Smooth muscle cell (in vitro differentiated cells): ENCODE measurements around the gene TEX29. TPM values are rescaled to one million over a fixed set of nuclear protein-coding genes. Genes with fewer than 3 reads are reported as not detected.

ENCODE experiments used
- DNase-seq: peaks from one replicate; lab custom pipeline; 2025; ENCODE audit not compliant: unreplicated experiment; lab: John Stamatoyannopoulos, UW
- H2AFZ ChIP-seq: fragments of 200-600 bp; sonication (generic); 2 replicates; pipeline ENCODE4 v1.6.0; 2016; ENCODE audit warnings: antibody characterized with exemption, low read depth, mild to moderate bottlenecking
- H3F3A ChIP-seq: fragments of 200-600 bp; sonication (generic); 2 replicates; pipeline ENCODE4 v1.6.0; 2017; ENCODE audit warnings: antibody characterized with exemption, low read depth
- H3K27ac ChIP-seq: fragments of 200-600 bp; sonication (generic); 2 replicates; pipeline ENCODE4 v1.5.1; 2016; ENCODE audit warnings: low read depth, mild to moderate bottlenecking
- H3K27me3 ChIP-seq: fragments of 200-600 bp; sonication (generic); 2 replicates; pipeline ENCODE4 v1.6.1; 2016; ENCODE audit warnings: low read depth, mild to moderate bottlenecking
- H3K36me3 ChIP-seq: fragments of 200-600 bp; sonication (generic); 2 replicates; pipeline ENCODE4 v1.5.1; 2016; ENCODE audit warnings: low read depth
- H3K4me1 ChIP-seq: fragments of 200-600 bp; sonication (generic); 2 replicates; pipeline ENCODE4 v1.5.1; 2016; ENCODE audit warnings: low read depth
- H3K4me2 ChIP-seq: fragments of 200-600 bp; sonication (generic); 2 replicates; pipeline ENCODE4 v1.6.0; 2016; ENCODE audit warnings: mild to moderate bottlenecking
- H3K4me3 ChIP-seq: fragments of 200-600 bp; sonication (generic); 2 replicates; pipeline ENCODE4 v1.5.1; 2016; ENCODE audit warnings: mild to moderate bottlenecking
- H3K79me2 ChIP-seq: fragments of 200-600 bp; sonication (generic); 2 replicates; pipeline ENCODE4 v1.6.0; 2016; ENCODE audit warnings: low read depth, mild to moderate bottlenecking
- H3K9ac ChIP-seq: fragments of 200-600 bp; sonication (generic); 2 replicates; pipeline ENCODE4 v1.6.0; 2016; ENCODE audit warnings: low read depth
- H3K9me3 ChIP-seq: fragments of 200-600 bp; sonication (generic); replicated peaks from 2 replicates; pipeline ENCODE4 v1.5.1; 2016; ENCODE audit warnings: low read depth
- H4K20me1 ChIP-seq: fragments of 200-600 bp; sonication (generic); 2 replicates; pipeline ENCODE4 v1.6.0; 2016; ENCODE audit warnings: low read depth
- CTCF ChIP-seq: fragments of 200-600 bp; sonication (generic); IDR thresholded peaks from 2 replicates; pipeline ENCODE4 v1.5.1; 2017; ENCODE audit warnings: borderline replicate concordance, mild to moderate bottlenecking, antibody characterized with exemption; ENCODE audit not compliant: insufficient read depth, poor library complexity, severe bottlenecking
- WGBS: methylation state at CpG from one replicate; pipeline ENCODE4 v1.1.7; 2016; ENCODE audit warnings: low lambda C conversion rate; 5-methylcytosine and 5-hydroxymethylcytosine counted together
- polyA plus RNA-seq: library from polyadenylated mRNA; unstranded; fragments of >200 nt; fragmentation: Nextera tagmentation; extraction: Ambion mirVana; gene quantifications from 2 replicates; pipeline ENCODE4 v1.2.1, GENCODE V29; 2016
- total RNA-seq: library from RNA; depleted of rRNA; stranded (reverse); fragments of >200 nt; gene quantifications from 2 replicates; pipeline ENCODE4 v1.2.3, GENCODE V29; 2014

The TEX29 gene
- total and polyA plus RNA-seq, 2 experiments from 2014 or later = 1.0 to 4.4 TPM

GRCh38 chr13:111370147-111370546 lies 49.7 kb downstream of the TEX29 start:
- no peaks in the 10 kb centered on the region for H3K79me2 ChIP-seq
- H3K36me3 ChIP-seq = no peaks in the 10 kb centered on the region
- no peak for TF ChIP-seq CTCF
- H3K4me1 ChIP-seq = no peaks in the 10 kb centered on the region
- H3K27ac ChIP-seq = no peak overlapping the region
- H3K4me3 ChIP-seq = no peak overlapping the region
- no peaks in the 10 kb centered on the region for H3K27me3 ChIP-seq
- no peak overlapping the region for H3K4me2 ChIP-seq
- no peaks in the 10 kb centered on the region for H4K20me1 ChIP-seq
- WGBS = 99% methylated on average over 5 of the region's 5 CpGs
- no peaks in the 10 kb centered on the region for H3K9me3 ChIP-seq
- H3F3A ChIP-seq = no peaks in the 10 kb centered on the region
- H3K9ac ChIP-seq = no peak overlapping the region
- DNase-seq = no peak
- no peak overlapping the region for H2AFZ ChIP-seq

GRCh38 chr13:111370570-111371535 lies 50.4 kb downstream of the TEX29 start:
- Histone ChIP-seq H4K20me1 (no peaks in the 10 kb centered on the region), H2AFZ (no peak overlapping the region), H3K4me1 (no peaks in the 10 kb centered on the region), H3K27ac (no peak overlapping the region), H3K9me3 (no peaks in the 10 kb centered on the region), H3K36me3 (no peaks in the 10 kb centered on the region), H3K4me2 (peak overlapping the region; percentile 48), H3K9ac (no peak overlapping the region), H3K79me2 (no peaks in the 10 kb centered on the region), H3F3A (no peaks in the 10 kb centered on the region), H3K4me3 (no peak overlapping the region), H3K27me3 (no peaks in the 10 kb centered on the region)
- DNase-seq = no peak
- no peak for TF ChIP-seq CTCF
- 86% methylated on average over 29 of the region's 29 CpGs for WGBS

- Histone ChIP-seq H3K4me1 (no peaks in the 10 kb centered on the region), H3K4me3 (no peak overlapping the region), H3K36me3 (no peaks in the 10 kb centered on the region), H3K27me3 (no peaks in the 10 kb centered on the region), H2AFZ (no peak overlapping the region), H3K27ac (no peak overlapping the region), H3F3A (no peaks in the 10 kb centered on the region), H3K9ac (no peak overlapping the region), H4K20me1 (no peaks in the 10 kb centered on the region), H3K4me2 (no peak overlapping the region), H3K9me3 (no peaks in the 10 kb centered on the region), H3K79me2 (no peaks in the 10 kb centered on the region)
- no peak for TF ChIP-seq CTCF
- 89% methylated on average over 7 of the region's 7 CpGs for WGBS
- no peak for DNase-seq
Measured at GRCh38 chr13:111371720-111372119, 51.3 kb downstream of the TEX29 start.
